SU-DHL-6 (cell line): ENCODE data around the gene PLEKHB2.

ENCODE experiments used
- EZH2phosphoT487 ChIP-seq: fragments of 200-600 bp; sonication (generic), shearing (Covaris generic); conservative IDR thresholded peaks from 2 replicates; pipeline ENCODE4 v1.6.1; 2018; ENCODE audit warnings: mild to moderate bottlenecking, antibody characterized with exemption, low read length, moderate library complexity, mixed read lengths
- TF ChIP-seq, protein P1 (sequence below): fragments of 200-600 bp; sonication (generic); IDR thresholded peaks from one replicate; pipeline ENCODE4 v1.5.1; 2017; ENCODE audit warnings: antibody characterized with exemption, mild to moderate bottlenecking, low read length, moderate library complexity; ENCODE audit not compliant: insufficient read depth, poor library complexity, severe bottlenecking

GRCh38 chr2:131067465-131068125, 37.5 kb upstream of the PLEKHB2 start:
- TF ChIP-seq, protein P1, sequence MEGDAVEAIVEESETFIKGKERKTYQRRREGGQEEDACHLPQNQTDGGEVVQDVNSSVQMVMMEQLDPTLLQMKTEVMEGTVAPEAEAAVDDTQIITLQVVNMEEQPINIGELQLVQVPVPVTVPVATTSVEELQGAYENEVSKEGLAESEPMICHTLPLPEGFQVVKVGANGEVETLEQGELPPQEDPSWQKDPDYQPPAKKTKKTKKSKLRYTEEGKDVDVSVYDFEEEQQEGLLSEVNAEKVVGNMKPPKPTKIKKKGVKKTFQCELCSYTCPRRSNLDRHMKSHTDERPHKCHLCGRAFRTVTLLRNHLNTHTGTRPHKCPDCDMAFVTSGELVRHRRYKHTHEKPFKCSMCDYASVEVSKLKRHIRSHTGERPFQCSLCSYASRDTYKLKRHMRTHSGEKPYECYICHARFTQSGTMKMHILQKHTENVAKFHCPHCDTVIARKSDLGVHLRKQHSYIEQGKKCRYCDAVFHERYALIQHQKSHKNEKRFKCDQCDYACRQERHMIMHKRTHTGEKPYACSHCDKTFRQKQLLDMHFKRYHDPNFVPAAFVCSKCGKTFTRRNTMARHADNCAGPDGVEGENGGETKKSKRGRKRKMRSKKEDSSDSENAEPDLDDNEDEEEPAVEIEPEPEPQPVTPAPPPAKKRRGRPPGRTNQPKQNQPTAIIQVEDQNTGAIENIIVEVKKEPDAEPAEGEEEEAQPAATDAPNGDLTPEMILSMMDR: no peak
- TF ChIP-seq EZH2phosphoT487: no peak
